GM19438 (cell line): ENCODE results near the gene NTF3.

ENCODE experiments used
- ATAC-seq: cut with Tn5 transposase; IDR thresholded peaks from one replicate; pipeline ENCODE4 v1.9.1; 2021; ENCODE audit warnings: low read depth; ENCODE audit not compliant: unreplicated experiment

NTF3 gene

DNA sequence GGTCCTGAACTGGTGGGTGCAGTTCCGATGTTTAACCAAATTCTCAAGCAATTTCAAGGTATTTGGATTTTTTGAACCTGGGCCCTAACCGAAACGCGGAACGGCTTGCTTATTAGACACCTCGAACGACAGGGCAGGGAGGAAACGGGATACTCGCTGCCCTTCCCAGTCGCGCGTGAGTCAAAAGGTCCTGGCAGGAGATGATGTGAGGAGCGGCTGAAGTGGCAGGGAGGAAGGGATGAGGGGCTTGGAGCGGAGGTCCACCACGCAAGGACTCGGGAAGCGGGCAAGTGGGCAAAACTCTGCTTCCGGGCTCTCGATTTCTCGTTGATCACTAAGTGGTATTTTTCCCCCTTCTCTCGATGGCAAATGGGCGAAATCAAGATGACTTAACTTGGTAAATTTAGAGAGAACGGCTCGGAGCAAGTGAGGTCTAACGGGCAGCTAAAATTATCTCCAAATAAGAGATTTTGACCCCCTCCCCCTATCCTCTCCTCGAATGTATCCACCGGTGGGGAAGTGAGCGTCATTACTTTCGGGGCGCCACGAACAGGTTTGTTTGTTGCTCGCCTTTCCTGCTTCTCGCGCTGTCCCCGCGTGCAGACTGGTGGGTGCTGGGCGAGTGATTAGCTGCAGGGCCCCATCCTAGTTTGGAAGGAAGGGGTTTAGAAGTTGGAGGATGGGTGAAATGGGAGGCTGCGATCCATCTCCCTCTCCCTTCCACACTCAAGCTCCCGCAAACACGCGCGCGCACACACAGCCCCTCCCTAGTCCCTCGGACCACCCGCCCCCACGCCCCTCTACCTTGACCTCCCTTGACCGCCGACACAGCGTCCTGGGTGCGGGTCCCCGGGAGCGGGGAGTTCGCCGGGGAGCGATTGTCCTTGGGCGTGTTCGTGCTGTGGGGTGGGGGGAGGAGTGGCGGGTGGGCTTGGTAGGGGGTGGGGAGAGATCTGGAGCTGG is 986 bp upstream of the NTF3 start:
- no peak for ATAC-seq

DNA sequence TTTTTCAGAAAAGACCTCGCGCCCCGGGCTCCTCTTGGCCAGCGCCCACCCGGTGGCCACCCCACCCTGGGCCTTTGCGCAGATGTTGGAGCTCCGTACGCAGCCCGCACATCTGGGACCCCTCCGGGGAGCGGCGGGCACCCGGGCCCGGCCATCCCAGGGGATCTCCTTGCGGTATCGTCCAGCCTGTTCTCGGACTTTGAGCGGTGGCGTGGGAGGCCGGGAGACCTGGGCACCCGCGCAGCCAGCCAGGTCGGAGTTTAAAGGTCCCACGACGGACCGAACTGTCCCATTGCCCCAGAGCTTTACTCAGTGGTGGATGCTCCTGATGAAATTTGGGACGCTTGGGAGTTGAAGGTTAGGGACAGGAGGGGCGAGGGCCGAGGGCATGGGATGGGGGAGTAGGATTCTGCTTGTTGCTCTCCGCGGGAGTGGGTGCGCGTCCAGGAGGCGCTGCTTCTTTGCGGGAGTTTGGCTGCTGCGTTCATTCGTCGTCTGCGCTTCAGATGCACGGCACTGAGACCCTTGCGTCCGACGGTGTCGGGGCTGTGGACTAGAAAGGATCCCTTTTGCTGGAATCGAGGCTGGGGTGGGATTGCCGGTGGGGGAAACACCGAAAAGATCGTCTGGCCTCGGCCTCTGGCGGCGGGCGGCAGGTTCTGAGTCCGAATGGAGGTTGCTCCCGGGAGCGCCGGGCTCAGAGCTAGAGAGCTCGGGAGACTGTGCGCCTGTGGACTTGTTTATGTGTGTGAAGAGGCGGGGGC is 1.4 kb downstream of the NTF3 start:
- no peak for ATAC-seq

DNA sequence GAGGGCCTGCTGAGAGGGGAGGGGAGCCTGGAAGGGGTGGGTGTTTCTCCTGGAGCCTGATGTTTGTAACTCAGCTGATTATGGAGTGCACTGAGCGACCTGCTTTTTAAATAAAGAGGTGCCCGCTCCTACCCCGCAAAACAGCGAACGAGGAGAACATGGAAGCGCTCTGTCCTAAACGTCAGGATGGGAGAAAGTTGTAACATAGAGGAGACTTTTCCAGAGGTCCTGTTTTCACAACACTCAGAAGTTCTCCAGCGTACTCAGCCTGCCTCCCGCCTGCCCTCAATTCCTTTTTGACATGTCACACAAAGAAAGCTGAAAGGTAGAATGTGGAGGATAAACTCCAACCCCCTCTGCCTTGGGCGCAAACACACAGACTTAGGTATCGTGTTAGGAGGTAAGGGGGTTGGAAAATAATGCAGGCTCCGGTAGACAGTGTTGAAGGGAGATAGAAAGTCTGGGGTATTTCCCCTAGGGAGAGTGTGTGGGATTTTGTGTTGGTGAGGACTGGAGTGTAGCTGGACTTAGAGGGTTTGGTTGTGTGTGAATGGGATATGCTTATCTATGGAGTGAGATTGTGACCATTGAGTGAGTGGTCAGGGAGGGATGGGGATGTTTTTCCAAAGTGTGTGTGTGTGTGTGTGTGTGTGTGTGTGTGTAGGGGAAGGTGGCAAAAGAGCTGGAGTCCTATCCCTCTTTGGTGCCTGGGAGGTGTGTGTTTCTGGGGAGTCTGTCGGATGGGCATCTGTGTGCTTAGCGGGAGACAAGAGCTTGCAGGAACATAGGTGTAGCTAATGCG is 2.1 kb downstream of the NTF3 start:
- no peak for ATAC-seq

DNA sequence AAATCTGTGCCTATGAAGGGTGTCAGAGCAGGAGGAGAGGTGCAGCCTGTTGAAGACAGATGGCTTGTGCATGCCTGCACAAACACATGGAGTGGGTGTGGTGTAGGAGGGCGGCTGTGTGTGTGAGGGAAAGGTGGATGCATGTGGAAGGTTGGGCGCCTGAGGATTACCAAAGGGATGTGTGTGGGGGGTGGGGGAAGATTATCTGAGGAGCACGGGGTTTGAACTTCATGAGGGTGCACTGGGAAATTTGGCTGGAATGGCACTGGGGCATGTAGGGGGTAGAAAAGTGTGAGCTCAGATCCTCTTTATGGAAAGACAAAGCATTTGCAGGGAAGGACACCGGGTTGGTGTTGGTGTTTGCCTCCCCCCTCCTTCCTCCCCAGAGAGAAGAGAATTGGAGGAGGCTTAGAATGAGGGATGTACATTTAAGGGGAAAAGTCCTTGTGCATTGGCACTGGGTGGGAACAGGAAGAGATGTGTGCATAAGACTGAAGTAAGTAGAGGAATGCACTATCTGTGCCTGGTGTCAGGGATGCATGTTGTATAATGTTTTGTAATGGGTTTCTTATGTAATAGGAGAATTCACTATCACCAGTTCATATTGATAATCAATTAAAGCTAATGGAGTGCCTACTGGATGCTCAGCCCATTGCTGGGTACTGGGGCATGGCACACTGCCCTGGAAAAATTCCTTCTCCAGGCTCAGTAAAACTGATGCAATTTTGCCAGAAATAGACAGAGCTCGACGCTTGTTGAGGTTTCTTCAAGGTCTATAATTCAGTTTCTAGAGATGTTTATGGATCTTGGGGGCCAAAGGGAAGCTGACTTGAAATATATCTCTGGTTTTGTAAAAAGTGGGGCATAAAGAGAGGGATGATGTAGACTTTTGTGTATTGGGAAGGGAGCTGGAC is 3.0 kb downstream of the NTF3 start:
- ATAC-seq: no peak

DNA sequence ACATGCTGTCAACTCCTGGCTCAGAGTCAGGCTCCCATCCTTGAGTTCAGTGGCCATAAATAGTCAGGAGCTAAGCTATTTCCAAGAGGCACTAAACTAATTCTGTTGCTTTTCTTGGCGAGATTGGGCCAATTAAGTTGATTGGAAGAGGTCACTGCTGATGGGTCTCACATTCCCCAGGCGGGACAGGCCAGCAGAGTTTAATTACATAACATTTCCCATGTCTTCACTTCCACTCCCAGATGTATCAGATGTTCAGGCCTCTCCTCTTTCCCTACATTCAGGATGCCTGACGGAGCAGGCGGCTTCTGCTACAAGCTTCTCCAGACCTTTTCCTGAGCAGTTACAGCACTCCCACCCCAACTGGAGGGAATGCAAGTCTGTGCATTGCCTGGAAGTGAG is 5.3 kb downstream of the NTF3 start:
- no peak for ATAC-seq

DNA sequence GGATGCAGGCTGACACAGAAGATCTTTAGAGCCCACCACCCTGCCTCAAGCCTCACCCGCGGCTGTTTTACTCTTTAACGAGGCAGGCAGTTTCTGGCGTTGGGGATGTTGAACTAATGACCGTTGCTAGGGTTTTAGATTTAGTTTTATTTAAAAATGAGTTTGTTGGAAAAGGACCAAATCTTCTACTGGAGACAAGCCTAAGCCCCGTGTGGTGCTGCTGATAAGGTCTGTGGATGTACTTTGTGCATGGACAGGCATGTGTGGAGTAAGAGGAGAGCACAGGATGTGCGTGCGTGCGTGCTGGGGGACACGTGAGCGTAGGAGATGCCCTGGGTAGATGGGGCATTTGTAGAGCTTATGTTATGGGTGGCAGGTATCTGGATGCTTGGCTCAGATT is 5.7 kb downstream of the NTF3 start:
- ATAC-seq: no peak

DNA sequence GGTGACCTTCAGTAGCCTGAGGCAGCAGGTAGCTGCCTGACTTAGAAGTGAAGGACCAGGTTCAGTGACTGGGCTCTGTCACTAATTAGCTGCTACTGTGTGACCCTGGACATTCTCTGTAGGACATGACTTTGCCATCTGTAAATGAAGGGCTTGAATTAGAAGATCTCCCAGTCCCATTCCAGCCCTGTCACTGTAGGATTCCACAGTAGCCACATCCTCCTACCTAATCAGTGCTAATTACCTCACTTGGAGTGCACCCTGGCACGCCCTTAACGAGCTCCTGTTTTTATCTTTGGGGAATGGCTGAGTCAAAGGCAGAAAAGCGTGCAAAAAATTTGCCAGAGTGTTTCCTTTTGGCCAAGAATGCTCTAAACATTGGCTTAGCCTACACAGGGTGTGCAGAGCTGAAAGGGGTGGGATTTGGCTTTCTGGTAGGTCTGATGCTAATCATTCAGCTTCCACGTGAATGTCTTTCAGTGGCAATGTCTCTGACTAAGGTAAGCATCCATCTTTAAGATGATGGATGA is 6.8 kb downstream of the NTF3 start:
- ATAC-seq: no peak

DNA sequence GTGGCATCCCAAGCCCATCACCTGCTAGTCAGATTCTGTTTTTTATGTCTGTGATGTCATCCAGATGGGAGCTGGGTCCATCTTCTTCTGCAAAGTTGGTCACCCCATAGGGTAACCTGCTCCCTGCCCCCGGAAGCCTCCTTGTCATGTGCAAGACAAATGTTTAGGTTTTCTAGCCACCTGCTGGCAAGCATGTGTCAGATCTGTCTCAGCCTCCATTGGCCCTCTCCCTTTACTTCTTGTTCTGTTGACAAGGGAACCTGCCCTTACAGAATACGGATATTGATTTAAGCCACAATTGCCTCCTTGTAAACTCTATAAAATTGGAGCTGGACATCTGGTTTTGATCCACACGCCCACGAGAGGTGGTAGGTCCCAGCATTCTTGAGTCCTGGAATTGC is 7.5 kb downstream of the NTF3 start:
- ATAC-seq: no peak

DNA sequence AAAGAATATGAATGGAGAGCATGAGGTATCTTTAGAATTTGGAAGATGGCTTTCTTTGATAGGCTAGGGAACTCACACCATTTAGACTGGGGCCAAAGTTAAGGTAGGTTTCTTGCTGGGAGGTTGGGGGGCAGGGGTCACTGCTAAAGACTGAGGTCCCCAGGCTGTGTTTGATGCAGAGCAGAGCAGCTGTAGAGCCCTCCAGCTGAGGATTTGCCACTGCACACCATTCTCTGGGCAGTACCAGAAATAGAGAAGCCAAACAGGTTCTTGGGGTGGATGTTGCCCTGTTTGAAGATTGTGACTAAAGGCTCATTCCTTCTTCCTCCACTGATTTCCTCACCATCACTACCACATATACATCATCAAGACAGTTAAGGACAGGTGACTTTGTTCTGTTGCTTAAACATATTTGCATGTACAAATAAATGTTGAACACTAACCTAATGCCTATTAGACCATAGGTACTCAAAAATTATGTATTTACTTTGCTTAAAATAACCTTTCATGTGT is 7.9 kb downstream of the NTF3 start:
- no peak for ATAC-seq

DNA sequence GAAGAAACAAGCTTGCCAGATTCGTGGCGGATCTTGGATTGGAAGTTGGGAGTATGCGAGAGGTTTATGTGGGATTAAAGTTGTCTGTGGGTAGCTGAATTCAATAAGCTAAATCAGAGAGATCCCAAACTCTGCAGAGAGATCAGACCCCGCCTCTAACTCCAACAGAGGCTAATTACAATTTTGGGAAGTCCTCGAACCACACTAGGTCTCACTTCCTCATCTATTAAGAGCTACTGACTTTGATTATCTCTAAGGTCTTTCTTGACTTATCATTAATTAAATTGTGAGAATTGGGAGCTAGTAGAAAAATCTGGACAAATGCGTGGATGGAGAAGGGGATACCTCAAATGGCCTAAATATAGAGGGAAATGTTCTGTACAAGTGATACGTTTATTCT is 9.1 kb downstream of the NTF3 start:
- no peak for ATAC-seq

DNA sequence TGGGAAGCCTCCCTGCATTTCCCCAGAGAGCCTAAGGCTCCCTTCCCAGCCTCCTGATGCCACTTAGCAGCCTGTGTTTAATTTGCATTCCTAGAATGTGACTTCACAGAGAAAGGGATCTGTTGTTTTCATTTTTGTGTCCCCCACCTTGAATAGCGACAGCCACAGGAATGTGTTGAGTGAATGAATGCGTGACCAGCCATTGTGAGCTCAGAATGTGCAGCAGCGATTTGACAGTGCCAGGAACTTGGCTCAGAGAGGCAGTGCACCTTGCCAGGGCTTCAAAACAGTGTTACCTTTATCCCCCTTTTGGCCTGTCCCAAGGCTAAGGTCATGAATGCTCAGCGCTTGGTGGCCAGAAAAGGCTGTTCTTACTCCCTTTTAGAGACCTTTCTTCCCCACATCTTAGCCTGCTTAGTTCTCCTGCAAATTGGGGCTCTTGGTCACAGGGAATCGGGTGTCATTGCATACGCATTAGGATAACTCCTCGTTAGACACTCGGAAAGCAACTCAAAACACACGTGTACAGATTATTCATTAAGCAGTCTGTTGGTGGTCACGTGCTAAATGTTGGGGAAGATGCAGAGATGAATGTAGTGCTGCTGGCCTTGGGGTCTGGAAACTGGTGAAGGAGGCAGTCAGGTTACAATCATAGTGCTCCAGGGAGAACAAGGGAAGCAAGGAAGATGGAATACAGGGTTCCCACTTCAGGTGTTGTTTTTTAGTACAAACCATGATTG is 9.8 kb downstream of the NTF3 start:
- no peak for ATAC-seq

DNA sequence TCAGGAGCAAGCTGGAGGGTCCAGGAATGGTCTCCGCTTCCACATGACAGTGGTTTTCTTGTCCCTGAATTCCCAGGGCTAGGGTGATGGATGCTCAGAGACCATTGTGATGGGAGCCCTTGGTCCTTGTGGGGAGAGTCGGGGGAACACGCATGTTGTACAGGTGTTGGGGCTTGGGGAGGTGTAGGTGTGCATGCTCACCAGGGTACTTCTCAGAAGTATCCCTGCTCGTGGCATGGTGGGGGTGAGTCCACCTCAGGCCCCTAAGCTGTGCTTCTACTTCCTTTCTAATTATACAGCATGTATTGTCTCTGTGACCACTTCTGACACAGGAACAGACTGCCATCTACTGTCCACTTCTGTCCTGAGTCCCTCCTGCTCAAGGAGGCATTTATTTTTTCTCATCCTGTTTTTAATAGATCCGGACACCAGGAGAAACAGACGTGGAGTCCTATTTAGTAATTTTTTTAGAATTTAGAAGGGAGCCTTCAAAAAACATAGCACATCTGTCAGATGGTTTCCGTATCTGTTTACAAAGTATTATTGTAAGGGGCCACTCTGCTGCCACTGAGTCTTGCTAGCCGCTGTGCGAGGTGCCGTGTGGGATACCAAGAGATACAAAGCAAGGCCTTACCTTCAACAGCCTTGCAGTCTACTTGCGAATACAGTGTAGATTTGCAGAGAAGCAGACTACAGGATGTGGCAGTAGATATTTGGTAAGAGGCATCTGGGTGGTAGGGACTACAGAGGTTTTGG is 10.5 kb downstream of the NTF3 start:
- no peak for ATAC-seq

DNA sequence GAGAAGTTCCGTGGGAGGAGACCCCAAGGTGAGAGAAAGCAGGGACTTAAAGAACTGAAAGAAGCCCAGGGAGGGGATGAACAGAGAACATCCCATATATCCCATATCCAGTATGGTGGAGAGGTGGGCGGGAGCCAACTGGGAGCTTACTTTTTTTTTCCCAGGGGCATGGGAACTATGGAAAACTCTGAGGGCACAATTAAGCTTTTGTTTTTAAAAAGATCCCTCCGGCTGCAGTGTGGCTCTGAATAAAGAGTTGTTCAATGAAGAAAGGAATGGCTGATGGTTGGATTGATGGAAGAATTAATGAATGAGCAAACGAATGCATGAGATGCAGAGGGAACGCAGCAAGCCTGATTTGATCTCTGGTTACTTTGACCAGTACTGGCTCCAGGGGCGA is 12.6 kb downstream of the NTF3 start:
- ATAC-seq: no peak

DNA sequence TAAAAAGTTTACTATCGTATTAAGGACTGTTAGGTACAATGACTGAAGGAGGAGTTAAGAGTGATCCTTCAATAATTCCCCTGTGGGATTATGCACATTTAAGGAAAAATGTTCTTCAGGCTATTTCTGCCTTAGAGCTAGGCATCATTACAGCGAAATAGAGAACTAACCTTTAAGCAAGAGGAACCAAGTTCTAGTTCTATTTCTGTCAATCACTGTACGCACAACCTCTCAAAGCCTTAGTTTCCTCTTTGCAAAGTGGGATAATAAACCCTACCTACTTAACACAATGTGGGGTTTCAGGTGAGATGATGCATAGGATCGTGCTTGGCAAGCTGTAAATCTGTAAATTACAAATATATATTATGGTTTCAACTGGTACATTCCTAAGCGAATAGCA is 15.4 kb downstream of the NTF3 start:
- no peak for ATAC-seq

DNA sequence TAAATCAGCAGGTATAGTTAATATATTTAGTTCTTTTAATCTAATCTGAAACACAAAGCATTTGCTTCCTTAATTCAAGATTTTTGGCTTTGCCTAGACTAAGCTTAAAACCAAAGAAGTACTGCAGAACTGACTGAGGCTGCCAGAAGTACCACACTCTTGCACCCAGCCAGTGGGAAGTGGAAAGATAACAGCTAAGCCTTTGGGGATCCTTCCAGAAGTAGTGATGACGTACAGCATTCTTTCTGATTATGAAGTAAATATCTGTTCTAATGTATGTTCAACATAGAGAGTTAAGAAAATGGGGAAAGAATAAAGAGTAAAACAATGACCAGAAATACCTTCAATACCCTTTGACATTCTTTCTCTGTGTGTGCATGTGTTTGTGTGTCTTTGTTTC is 19.3 kb downstream of the NTF3 start:
- ATAC-seq: no peak

DNA sequence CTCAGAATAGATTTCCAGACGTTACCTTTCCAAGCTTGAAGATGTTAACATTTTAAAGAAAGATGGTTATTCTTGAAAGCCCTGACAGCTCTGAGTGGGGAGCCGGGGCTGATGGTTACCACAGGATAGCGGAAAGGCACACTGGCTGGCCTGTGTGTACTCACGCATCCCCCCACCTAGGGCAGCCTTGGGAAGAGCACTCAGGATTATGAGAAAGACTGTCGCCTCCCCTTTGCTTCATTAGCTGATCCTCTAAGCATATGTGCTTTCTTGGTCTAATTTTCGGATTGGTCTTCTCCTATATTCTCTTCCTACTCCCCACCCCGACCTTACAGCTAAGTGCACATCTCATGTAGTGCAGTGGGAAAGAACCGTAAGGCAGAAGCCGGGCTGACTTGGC is 20.7 kb downstream of the NTF3 start:
- ATAC-seq: no peak

DNA sequence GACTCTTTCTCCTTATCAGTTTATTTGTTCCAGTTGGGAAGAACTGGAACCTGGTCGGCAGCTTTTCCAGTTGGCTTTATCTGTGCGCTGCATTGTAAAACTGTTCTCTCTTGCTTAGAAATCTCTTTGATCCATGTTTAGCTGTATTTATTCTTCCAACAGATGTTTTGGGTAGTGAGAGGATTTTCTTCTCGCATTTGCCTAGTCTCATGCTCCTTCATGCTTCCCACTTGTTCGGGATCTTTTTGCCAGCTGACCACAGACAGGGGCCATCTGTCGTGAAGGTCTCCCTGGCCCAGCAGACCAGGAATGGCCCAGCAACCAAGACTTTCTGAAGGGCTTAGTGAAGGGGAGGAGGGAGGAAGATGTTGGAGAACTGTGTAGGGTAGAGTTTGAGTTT is 21.6 kb downstream of the NTF3 start:
- ATAC-seq: no peak

DNA sequence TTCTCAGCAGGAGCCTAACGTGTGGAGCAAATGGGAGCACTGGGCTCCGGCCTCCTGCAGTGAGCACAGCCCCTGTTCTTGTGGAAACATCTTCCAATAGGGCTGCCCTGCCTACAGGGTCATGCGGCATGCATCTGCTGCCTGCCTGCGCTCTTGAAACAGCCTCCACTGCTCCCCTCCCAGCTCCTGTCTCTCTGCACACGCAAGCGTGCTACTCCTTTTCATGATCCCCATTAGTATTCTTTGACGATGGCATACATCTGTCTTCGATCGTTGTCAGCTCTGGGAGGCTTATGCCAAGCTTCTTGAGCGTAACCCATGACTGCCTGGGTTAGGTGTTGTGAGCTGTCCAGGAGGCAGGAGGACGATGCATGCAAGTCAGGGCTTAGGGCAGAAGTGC is 23.1 kb downstream of the NTF3 start:
- no peak for ATAC-seq
